Neural crest cell (in vitro differentiated cells): Measurements from ENCODE around the gene ZNF521. TPM values are rescaled to one million over a fixed set of nuclear protein-coding genes. Genes with fewer than 3 reads are reported as not detected.

Experiments used
- DNase-seq: peaks from one replicate; pipeline ENCODE4 v3.0.0; 2021; ENCODE audit warnings: low read depth, mixed read lengths, low spot score
- H3K27ac Mint-ChIP-seq: one replicate; pipeline ENCODE4 v1.8.0; 2021; ENCODE audit warnings: mild to moderate bottlenecking, mixed read lengths; ENCODE audit not compliant: unreplicated experiment
- H3K27me3 Mint-ChIP-seq: 2 replicates; pipeline ENCODE4 v1.8.0; 2021; ENCODE audit warnings: low read depth, mild to moderate bottlenecking, mixed read lengths
- H3K36me3 Mint-ChIP-seq: 2 replicates; pipeline ENCODE4 v1.8.0; 2021; ENCODE audit warnings: low read depth, mild to moderate bottlenecking, mixed read lengths
- H3K4me1 Mint-ChIP-seq: 2 replicates; pipeline ENCODE4 v1.8.0; 2021; ENCODE audit warnings: mixed read lengths
- H3K4me3 Mint-ChIP-seq: one replicate; pipeline ENCODE4 v1.8.0; 2021; ENCODE audit warnings: mild to moderate bottlenecking, mixed read lengths
- H3K9me3 Mint-ChIP-seq: 2 replicates; pipeline ENCODE4 v1.8.0; 2021; ENCODE audit warnings: mixed read lengths
- total RNA-seq: library from RNA; stranded (reverse); gene quantifications from 2 replicates; pipeline ENCODE4 v1.2.1, GENCODE V29; 2021
- TF ChIP-seq, protein P1 (sequence below): fragments of 200-600 bp; sonication (generic); conservative IDR thresholded peaks from 2 replicates; pipeline ENCODE4 v1.5.0; 2021; ENCODE audit warnings: antibody characterized with exemption, mild to moderate bottlenecking

ZNF521 gene
- total RNA-seq, 1 donor from 2014 or later = 86.1 TPM

GRCh38 chr18:25016181-25016580, 335.8 kb downstream of the ZNF521 start:
- Mint-ChIP-seq H3K4me3 (no peak overlapping the region), H3K9me3 (peaks cover 4% of the 10 kb centered on the region), H3K27ac (no peak overlapping the region), H3K36me3 (peaks cover 2% of the 10 kb centered on the region), H3K27me3 (no peaks in the 10 kb centered on the region), H3K4me1 (peaks cover 25% of the 10 kb centered on the region)
- no peak for DNase-seq
- TF ChIP-seq, protein P1, sequence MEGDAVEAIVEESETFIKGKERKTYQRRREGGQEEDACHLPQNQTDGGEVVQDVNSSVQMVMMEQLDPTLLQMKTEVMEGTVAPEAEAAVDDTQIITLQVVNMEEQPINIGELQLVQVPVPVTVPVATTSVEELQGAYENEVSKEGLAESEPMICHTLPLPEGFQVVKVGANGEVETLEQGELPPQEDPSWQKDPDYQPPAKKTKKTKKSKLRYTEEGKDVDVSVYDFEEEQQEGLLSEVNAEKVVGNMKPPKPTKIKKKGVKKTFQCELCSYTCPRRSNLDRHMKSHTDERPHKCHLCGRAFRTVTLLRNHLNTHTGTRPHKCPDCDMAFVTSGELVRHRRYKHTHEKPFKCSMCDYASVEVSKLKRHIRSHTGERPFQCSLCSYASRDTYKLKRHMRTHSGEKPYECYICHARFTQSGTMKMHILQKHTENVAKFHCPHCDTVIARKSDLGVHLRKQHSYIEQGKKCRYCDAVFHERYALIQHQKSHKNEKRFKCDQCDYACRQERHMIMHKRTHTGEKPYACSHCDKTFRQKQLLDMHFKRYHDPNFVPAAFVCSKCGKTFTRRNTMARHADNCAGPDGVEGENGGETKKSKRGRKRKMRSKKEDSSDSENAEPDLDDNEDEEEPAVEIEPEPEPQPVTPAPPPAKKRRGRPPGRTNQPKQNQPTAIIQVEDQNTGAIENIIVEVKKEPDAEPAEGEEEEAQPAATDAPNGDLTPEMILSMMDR = no peak
